T-helper 2 cell treated with Interferon-gamma antibody and Interleukin-4, amounts not matched to agents 100 ng/mL and 5 ng/mL, for 36 hours (primary cell): ENCODE results near the gene GRM8. TPM values are rescaled to one million over a fixed set of nuclear protein-coding genes. Genes with fewer than 3 reads are reported as not detected.

Source experiments
- intact Hi-C: fragments of 100-400 bp; cut with micrococcal nuclease; formaldehyde crosslinking; loops from one replicate; pipeline ENCODE4 v1.15.1; 2023
- total RNA-seq: library from RNA; stranded (reverse); gene quantifications from 2 replicates; pipeline ENCODE4 v1.2.3, GENCODE V29; 2022

GRM8 gene
- total RNA-seq, 1 donor from 2014 or later: not detected

DNA sequence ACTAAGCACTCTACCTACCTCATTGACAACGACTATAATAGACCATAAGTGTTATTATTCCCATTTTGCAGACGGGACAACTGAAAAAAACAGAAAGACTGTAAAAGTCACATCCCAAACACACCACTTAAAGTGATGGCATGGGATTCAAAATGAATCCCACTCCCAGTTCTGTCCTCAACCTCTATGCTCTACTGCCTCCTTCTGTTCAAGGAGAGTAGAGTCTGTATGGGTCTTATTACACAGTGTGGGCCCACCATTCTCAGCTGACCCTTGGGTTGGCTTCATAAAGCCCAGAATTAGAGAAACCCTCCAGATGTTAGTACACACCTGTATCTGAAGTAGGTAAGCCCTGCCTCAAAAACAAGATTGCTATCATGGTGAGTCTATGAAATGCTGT is 102.2 kb downstream of the GRM8 start:
- intact Hi-C loops: no loop called here

DNA sequence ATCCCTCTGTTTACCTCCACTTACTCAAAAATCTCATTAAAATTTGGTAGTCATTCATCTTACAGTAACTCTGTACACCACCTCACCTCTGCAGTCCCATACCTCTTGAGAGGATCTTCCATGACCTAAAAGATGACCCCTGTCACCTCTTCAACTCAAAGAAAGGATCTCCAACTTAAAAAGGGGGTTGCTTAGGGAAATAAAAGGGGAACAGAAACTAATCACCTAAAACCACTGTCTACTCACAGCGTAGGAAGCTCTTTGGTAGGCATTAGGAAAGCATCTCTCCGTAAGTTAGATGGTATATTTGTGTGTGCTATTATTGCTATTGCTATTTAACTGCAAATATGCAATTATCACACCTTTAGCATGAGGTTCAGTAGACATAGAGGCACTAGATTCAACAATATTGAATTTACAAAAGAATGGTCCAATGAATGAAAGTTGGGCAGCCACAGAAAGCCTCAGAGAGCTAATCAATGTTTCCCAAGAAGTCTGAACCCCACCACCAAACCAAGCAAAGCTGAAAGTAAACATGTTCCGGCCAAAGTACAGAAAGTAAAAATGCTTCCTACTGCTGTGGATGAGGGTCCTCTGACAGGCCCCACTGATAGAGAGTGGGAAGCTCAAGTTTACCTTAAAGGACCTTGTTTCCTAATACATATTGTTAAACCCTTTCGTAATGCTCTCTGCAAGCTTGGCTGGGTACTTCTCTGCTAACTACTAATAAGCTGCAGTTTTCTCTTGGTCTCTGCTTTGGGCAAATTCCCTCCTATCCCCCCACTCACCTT is 105.8 kb downstream of the GRM8 start:
- intact Hi-C loops: no loop called here

DNA sequence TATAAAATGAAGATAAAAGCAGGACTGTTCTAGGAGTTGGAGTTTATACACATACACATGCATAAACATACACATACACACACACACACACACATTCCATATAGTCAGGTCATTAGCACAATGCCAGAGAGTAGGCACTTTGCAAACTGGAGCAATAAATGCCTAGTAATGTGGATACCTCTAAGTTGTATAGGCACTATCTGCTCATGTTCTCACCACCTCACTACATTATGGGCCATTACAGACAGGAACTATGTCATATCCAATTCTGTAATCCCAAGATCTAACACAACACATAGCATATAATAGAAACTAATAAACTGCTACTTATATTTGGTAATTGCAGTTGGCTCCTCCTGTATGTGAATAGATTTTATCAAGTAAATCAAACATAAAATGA is 115.6 kb downstream of the GRM8 start:
- intact Hi-C loops: no loop called here

DNA sequence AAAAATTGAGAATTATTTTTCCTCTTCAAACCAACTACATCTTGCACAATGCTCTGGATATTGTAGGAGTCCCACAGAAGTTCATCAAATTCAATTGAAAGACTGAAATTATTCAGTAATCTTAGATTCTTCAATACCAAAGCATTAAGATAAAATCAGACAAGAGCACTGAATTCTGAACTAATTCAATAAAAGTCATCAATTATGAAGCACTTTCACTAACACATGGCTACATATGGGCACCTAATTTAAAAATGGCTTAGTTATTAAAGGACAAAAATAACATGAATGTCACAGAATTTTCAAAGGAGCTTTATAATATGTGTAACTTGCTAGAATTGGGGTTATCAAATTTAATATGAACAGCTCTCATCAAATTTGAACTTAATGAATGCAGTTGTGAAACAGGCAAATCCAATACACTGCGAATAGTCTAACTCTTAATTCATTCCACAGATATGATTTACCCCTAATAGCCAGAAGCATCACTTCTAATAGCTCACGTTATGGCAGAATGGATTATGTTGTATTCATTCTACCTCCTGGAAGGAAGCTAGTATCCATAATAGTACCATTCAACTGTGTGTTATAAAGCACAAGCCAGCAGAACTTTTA is 116.8 kb downstream of the GRM8 start:
- intact Hi-C loops: no loop called here

DNA sequence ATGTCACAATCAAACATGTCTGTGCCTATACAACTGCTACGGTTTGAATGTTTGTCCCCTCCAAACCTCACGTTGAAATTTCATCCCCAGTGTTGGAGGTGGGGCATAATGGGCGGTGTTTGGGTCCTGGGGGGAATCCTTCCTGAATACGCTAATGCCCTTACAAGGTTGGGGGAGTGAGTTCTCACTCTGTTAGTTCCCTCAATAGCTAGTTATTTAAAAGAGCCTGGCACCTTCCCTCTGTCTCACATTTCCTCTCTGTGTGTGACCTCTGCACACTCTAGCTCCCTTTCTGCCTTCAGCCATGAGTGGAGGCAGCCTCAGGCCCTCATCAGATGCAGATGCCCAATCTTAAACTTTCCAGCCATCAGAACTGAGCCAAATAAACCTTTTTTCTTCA is 129.5 kb downstream of the GRM8 start:
- intact Hi-C loops: no loop called here

DNA sequence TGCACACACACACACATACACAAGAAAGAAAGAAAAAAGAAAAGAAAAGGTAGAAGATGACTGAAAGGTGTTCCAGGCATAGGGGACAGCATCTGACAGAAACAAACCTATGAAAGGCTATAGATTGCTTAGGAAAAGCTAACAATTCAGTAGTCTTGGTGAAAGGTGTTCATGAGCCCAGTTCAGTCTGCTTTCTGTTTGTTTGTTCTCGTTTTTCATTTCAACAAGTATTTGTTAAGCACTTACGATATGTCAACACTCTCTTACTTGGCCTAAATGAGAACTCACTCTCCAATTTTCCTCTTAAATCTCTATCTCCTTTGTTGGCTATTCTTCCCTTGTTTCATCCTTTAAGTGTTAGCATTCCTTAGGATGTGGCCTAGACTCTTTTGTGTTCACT is 133.2 kb downstream of the GRM8 start:
- intact Hi-C loops: no loop called here

DNA sequence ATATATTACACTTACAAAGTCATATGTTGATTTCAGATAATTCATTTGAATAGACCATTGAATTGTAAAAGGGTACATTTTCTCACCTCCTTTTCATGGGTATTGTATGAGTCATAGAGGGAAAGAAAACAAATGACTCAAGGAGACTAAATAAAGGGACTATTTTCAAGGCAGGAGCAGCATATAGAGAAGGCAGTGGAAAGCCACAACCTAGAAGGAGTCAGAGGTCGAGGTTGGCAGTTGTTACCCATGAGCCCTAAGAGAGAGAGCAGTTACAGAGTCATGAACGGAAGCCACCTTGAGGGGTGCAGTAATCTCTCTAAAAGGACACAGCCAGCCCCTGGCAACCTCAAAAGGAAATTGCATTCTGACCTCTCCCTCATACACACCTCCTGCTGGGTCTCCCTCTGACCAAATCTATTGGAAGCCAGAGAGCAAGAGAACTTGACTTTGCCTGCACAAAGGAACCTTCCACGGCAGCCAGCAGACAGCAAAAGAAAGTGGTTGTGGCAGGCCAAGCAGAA is 137.9 kb downstream of the GRM8 start:
- intact Hi-C loops: no loop called here

DNA sequence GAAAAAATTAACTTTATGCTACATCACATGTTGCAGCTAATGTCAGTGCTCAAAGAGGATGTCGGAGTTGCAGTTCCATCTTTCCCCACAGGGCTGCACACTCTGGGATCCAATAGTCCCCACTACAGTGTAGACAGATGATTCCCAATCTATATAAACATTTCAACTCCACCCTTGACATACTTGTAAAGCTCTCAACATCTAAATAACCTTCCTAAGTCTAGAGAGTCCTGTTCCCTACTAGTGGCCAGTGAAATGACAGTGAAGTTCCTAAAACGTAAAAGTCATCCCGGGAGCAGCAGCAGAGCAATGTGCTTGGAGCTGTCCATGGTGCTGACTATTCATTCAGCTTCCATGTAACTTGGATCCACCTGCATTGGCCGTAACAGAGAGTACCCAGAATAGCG is 145.1 kb downstream of the GRM8 start:
- intact Hi-C loops: loop anchor here (5.0 kb wide), 1 partner anchor 145 kb away; the partner anchor contains the start of gene GRM8

DNA sequence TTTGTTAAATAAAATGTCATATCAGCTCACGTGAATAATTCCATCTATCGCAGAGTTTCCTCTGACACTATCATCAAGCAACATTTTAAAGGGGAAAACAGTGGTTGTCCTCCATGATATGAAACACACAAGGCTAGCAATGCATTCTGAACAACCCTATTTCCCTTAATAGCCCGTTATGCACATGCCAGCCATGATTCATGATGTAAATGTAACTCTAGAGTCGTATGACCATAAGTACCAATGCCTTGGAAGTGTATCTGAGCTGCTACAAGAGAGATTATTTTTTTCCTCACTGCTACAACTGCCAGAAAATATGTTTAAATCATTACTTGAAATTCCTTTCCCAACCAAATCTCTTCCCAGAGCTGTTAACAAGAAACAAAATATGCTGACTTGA is 159.4 kb downstream of the GRM8 start:
- intact Hi-C loops: no loop called here

DNA sequence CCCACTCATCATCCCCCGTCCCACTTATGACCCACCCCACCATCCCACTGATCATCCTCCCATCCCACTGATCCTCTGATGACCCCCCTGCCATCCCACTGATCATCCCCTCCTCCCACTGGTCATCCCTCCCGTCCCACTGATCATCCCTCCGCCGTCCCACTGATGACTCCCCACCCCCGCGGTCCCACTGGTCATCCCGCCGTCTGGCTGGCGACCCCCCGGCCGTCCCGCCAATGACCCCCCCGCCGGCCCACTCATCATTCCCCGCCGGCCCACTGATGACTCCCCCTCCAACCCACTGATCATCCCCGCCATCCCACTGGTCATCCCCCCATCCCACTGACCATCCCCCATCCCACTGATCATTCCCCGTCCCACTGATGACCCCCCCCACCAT is 161.1 kb downstream of the GRM8 start:
- intact Hi-C loops: no loop called here

DNA sequence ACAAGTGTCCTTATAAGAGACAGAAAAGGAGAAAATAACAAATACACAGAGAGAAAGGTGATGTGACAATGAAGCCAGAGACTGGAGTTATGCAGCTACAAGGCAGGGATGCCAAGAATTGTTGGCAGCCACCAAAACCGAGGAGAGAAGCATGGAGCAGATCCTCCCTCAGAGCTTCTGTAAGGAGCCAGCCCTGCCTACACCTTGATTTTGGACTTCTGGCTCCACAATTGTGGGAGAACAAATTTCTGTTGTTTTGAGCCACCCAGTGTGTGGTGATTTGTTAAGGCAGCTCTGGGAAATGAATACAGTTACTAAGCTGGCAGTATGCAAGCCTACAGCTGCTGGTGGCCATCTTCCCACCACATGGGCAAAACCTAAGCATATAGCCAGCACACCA is 163.6 kb downstream of the GRM8 start:
- intact Hi-C loops: no loop called here

DNA sequence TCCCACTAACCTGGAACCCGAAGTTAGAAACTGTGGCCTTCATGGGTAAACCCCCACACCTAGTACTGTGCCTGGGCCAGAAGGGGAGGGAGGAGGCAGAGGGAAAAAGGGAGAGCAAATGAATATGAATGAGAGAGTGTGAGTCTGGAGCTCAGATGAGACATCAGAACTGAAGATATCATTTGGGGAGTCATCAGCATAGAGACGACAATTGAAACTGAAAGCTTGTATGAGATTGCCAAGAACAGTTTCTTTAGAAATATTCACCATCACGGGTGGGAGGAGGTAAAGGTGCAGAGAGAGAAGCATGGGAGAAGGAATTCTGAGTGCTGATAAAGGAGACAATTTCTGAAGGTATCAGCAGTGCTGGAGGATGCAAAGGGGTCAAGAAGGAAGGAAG is 171.2 kb downstream of the GRM8 start:
- intact Hi-C loops: no loop called here

DNA sequence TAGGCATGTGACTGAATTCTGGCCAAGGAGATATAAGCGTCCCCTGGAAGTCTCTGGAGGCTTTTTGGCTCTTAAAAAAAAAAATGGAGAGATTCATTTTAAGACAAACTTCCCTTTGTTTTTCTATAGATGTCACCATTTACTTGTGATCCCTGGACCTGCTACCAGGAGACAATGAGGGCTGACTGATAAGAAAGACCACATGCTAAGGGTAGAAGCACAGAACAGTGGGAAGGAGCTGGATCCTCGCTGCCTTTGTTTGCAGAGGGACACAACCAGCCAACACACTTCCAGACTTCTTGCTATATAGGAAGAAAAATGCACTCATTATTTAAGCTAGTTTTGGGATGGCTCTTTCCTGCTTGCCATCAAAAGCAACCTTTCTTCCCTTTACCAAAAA is 172.2 kb downstream of the GRM8 start:
- intact Hi-C loops: no loop called here

DNA sequence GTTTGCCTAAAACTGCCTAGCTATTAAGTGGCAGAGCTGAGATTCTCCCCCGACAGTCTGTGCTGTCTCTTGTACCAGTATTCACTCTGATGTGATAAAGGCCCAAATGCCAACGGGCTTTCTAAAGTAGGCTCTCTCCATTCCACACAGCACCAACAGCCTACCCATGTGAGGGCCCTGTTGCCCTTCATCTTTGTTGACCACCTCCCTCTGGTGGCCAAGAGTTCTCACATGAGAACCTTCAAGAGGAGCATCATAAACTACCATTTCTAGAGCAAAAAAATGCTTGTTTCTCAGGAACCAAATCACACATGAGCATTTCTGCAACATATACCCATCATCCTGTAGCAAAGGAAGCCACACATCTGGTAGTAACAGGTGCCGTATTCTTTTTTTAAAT is 185.8 kb downstream of the GRM8 start:
- intact Hi-C loops: no loop called here

DNA sequence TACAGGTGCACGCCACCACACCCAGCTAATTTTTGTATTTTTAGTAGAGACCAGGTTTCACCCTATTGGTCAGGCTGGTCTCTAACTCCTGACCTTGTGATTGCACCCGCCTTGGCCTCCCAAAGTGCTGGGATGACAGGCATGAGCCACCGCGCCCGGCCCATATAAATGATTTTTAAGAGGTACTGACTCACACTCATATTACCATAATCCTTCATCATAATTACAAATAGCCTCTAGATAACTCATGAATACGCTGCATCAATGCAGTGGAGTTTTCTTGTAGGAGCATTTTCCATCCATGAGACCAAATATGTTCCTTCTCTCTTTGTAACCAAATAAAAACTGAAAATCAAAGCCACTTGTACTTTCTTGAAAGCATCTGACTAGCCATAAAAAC is 193.3 kb downstream of the GRM8 start:
- intact Hi-C loops: no loop called here

DNA sequence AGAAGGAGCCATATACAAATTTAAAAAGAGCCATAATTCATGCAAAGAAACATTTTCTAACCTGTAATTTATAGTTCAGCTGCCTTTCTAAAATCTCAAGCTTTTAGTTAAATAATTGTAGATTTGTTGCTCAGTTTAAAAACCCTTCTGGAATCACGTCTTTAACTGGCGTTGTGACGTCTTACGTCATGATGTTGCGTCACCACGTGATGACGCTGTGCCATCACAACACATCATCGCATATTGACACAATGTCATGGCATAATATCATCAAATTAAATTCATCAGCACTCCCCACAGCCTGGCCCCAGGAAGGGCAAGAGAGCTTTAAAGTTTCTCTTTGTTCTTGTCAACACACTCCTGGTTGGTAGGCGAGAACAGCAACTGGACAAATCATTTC is 194.8 kb downstream of the GRM8 start:
- intact Hi-C loops: no loop called here

DNA sequence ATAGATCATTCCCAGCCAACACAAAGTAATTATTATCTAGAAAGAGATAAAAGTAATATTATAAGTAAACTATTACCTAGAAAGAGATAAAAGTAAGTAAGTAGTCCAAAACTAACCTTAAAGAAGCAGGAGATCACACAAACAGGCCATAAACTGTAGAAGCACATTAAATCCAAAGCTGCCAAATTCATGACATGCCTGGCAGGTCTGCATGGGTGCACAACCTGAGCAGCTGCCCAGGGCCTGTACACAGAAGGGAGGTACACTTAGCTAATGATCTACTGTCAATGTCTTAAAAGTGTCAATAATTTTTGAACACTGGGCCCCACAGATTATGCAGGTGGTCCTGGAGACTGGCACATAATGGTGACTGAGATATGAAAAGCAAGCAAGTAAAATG is 196.5 kb downstream of the GRM8 start:
- intact Hi-C loops: no loop called here

DNA sequence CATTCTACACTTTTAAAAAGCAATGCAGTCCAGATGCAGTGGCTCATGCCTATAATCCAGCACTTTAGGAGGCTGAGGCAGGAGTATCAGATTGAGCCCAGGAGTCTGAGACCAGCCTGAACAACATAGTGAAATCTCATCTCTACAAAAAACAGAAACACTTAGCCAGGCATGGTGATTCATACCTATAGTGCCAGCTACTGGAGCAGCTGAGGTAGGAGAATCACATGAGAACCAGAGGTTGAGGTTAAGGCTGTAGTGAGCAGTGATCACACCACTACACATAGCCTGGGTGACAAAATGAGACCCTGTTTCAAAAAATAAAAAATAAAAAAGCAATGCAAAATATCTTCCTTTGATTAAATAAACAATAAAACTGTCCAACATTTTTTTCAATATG is 205.2 kb downstream of the GRM8 start:
- intact Hi-C loops: no loop called here

DNA sequence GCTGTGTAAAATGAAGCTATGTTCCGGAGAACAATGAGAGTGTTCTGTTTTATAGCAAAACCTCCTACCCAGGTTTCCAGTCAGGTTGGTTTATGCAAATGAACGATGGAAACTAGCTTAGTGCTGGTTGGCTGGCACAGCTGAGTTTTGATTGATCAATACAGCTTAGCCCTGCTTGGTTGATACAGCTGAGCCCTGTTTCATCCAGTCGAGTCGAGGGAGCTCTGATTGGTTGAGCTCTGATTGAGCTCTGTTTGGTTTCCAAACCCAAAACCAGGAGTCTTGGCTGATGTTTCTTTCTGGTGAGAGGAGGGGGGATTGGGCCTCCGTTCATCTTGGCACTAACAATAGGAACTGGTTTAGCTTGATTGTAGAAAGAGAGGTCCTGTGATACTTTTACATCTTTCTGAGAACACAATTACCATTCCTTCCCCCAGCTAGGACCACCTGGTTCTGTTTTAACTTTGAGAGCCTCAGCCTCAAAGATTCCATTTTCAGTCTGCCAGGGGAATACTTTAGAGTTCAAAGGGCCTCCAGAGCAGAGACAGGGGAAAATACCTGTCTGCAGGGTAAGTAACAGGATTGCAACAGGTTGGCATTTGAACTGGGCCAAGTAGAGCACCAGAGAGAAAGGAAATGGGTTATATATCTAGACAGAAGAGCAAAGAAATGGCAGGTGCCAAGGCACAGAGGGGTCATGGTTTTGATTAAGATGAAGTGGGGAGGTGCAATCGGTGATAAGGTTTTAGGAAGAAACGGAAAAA is 210.9 kb downstream of the GRM8 start:
- intact Hi-C loops: no loop called here

DNA sequence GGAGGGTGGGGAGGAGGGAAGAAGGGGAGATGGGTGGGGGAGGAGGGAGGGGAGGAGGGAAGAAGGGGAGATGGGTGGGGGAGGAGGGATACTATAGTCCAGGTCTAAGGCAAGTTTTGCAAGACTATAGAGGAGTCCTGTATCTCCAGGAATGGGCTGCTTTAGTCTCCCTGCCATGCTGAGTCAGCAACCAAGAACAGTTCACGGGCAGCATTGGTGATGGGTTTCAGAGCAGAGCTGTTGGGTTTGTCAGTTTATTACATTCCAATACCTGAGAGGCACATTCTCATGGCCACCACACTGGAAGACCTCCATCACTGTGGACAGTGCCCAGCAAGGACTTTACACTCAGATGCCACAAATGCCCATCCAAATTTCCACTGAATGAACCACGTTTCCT is 212.7 kb downstream of the GRM8 start:
- intact Hi-C loops: no loop called here

DNA sequence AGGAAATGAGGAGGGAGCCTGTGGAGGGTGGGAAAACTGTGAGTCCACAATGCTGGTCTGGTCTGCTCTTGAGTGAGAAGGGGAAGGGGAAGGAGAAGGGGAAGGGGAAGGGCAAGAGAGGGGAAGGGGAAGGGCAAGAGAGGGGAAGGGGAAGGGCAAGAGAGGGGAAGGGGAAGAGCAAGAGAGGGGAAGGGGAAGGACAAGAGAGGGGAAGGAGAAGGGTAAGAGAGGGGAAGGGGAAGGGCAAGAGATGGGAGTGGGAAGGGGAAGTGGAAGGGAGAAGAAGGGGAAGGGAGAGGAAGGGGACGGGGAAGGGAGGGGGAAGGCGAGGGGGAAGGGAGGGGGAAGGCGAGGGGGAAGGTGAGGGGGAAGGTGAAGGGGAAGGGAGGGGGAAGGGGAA is 213.2 kb downstream of the GRM8 start:
- intact Hi-C loops: no loop called here

DNA sequence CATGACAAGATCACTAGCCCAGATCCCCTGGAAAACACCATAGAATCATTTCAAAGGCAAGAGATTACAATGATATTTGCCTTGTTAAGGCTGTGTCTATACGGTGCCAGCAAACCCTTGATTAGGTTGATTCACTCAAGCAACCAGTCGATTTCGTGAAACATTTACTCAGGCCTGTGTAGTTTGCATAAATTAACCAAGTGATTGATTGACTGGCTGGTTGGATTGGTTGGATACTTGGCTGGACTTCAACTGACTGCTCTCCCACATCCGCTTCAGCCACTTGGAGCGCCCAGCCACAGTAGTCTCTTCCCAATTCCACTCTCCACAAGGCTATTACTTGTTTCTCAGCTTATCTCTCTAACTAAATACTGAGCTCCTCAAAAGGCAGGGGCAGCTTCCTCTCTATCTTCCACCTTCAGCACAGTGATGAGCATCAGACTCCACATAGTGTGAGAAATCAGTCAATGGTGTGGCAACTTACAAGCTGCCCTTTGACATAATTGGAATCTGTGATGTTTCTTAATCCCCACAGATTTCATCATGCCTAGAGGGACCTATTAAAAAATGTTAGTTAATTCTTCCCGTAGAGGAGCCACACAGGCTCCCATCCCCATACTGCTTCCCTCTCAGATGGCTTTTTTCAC is 217.4 kb downstream of the GRM8 start:
- intact Hi-C loops: no loop called here
